ENCODE data around the gene TLR6. TPM values are rescaled to one million over a fixed set of nuclear protein-coding genes. Genes with fewer than 3 reads are reported as not detected.
A peak's percentile ranks its signal among the peaks of the same experiment; 100 is the strongest.

Gene TLR6
- total RNA-seq, result 0.37 and 0.48 TPM in 2 replicates

- H3K4me1 Mint-ChIP-seq (ENCODE audit: low read depth), result peaks cover 26% of the 10 kb centered on the region
- peak within 1 kb of the TSS; percentile 78 for H3K27ac Mint-ChIP-seq
- H3K27me3 Mint-ChIP-seq (ENCODE audit: low read depth), result peaks cover 5% of the 10 kb centered on the region
- no peaks in the 10 kb centered on the region for H3K36me3 Mint-ChIP-seq (ENCODE audit: low read depth)
- peak; percentile 47 for DNase-seq (ENCODE audit: low spot score)
- H3K4me3 Mint-ChIP-seq (ENCODE audit: low read depth), result peak within 1 kb of the TSS; percentile 73
- peaks cover 2% of the 10 kb centered on the region for H3K9me3 Mint-ChIP-seq
- intact Hi-C loops (cut with micrococcal nuclease), result loop anchor here (1.0 to 10.0 kb wide), 5 partner anchors 52 to 1172 kb away; partner anchors contain the start of genes RELL1, TBC1D1 and TLR1
These were observed at the start of gene TLR6 for GRCh38 chr4:38856524-38857337. TSS of gene TLR6 (minus strand) at chr4:38856817. CDS start at chr4:38829473, 27,344 bp downstream.

GRCh38 chr4:38905652-38906385 is 49.2 kb upstream of the TLR6 start:
- DNase-seq (ENCODE audit: low spot score), result no peak
- H3K36me3 Mint-ChIP-seq (ENCODE audit: low read depth), result no peaks in the 10 kb centered on the region
- H3K4me3 Mint-ChIP-seq (ENCODE audit: low read depth), result no peak overlapping the region
- H3K27ac Mint-ChIP-seq, result no peak overlapping the region
- H3K4me1 Mint-ChIP-seq (ENCODE audit: low read depth), result no peaks in the 10 kb centered on the region
- no peaks in the 10 kb centered on the region for H3K9me3 Mint-ChIP-seq
- no peaks in the 10 kb centered on the region for H3K27me3 Mint-ChIP-seq (ENCODE audit: low read depth)
- intact Hi-C loops (cut with micrococcal nuclease), result no loop called here

GRCh38 chr4:38904682-38905081 is 48.1 kb upstream of the TLR6 start:
- no peaks in the 10 kb centered on the region for H3K27me3 Mint-ChIP-seq (ENCODE audit: low read depth)

GRCh38 chr4:38904090-38904666 is 47.6 kb upstream of the TLR6 start:
- Mint-ChIP-seq H3K4me1 (ENCODE audit: low read depth) (no peaks in the 10 kb centered on the region), H3K27me3 (ENCODE audit: low read depth) (no peaks in the 10 kb centered on the region), H3K4me3 (ENCODE audit: low read depth) (no peak overlapping the region), H3K36me3 (ENCODE audit: low read depth) (no peaks in the 10 kb centered on the region), H3K27ac (no peak overlapping the region), H3K9me3 (no peaks in the 10 kb centered on the region)
- intact Hi-C loops (cut with micrococcal nuclease), result loop anchor here (5.0 kb wide), 1 partner anchor 33 kb away; no protein-coding TSS in a partner anchor
- no peak for DNase-seq (ENCODE audit: low spot score)

More at GRCh38 chr4:38904682-38905081, 48.1 kb upstream of the TLR6 start:
- H3K9me3 Mint-ChIP-seq, result no peaks in the 10 kb centered on the region
- intact Hi-C loops (cut with micrococcal nuclease), result loop anchor here (5.0 kb wide), 1 partner anchor 33 kb away; no protein-coding TSS in a partner anchor
- no peaks in the 10 kb centered on the region for H3K36me3 Mint-ChIP-seq (ENCODE audit: low read depth)
- no peak overlapping the region for H3K4me3 Mint-ChIP-seq (ENCODE audit: low read depth)
- no peaks in the 10 kb centered on the region for H3K4me1 Mint-ChIP-seq (ENCODE audit: low read depth)
- no peak overlapping the region for H3K27ac Mint-ChIP-seq
- DNase-seq (ENCODE audit: low spot score), result no peak

- DNase-seq (ENCODE audit: low spot score), result no peak
- no peak overlapping the region for H3K27ac Mint-ChIP-seq
- intact Hi-C loops (cut with micrococcal nuclease), result loop anchor here (1.0 to 5.0 kb wide), 2 partner anchors 35 to 233 kb away; no protein-coding TSS in a partner anchor
- H3K4me3 Mint-ChIP-seq (ENCODE audit: low read depth), result no peak overlapping the region
- H3K4me1 Mint-ChIP-seq (ENCODE audit: low read depth), result no peaks in the 10 kb centered on the region
- no peaks in the 10 kb centered on the region for H3K27me3 Mint-ChIP-seq (ENCODE audit: low read depth)
- H3K36me3 Mint-ChIP-seq (ENCODE audit: low read depth), result no peaks in the 10 kb centered on the region
- no peaks in the 10 kb centered on the region for H3K9me3 Mint-ChIP-seq
These were observed 46.1 kb upstream of the TLR6 start for GRCh38 chr4:38902695-38903094.

GRCh38 chr4:38902221-38902620 is 45.6 kb upstream of the TLR6 start:
- no peaks in the 10 kb centered on the region for H3K27me3 Mint-ChIP-seq (ENCODE audit: low read depth)
- no peaks in the 10 kb centered on the region for H3K9me3 Mint-ChIP-seq
- H3K4me1 Mint-ChIP-seq (ENCODE audit: low read depth), result no peaks in the 10 kb centered on the region
- H3K4me3 Mint-ChIP-seq (ENCODE audit: low read depth), result no peak overlapping the region
- H3K27ac Mint-ChIP-seq, result no peak overlapping the region
- no peaks in the 10 kb centered on the region for H3K36me3 Mint-ChIP-seq (ENCODE audit: low read depth)
- DNase-seq (ENCODE audit: low spot score), result no peak
- intact Hi-C loops (cut with micrococcal nuclease), result loop anchor here (1.0 to 5.0 kb wide), 2 partner anchors 35 to 233 kb away; no protein-coding TSS in a partner anchor

- H3K4me1 Mint-ChIP-seq (ENCODE audit: low read depth), result peaks cover 10% of the 10 kb centered on the region
- H3K27ac Mint-ChIP-seq, result no peak overlapping the region
- no peaks in the 10 kb centered on the region for H3K36me3 Mint-ChIP-seq (ENCODE audit: low read depth)
- H3K27me3 Mint-ChIP-seq (ENCODE audit: low read depth), result no peaks in the 10 kb centered on the region
- no peaks in the 10 kb centered on the region for H3K9me3 Mint-ChIP-seq
- no peak for DNase-seq (ENCODE audit: low spot score)
- H3K4me3 Mint-ChIP-seq (ENCODE audit: low read depth), result no peak overlapping the region
- intact Hi-C loops (cut with micrococcal nuclease), result loop anchor here (5.0 kb wide), 1 partner anchor 134 kb away; the partner anchor contains the start of gene TMEM156
These were observed 41.6 kb upstream of the TLR6 start for GRCh38 chr4:38898245-38898644.

- intact Hi-C loops (cut with micrococcal nuclease), result loop anchor here (5.0 kb wide), 1 partner anchor 135 kb away; the partner anchor contains the start of gene TMEM156
- H3K27ac Mint-ChIP-seq, result no peak overlapping the region
- no peaks in the 10 kb centered on the region for H3K9me3 Mint-ChIP-seq
- H3K36me3 Mint-ChIP-seq (ENCODE audit: low read depth), result no peaks in the 10 kb centered on the region
- DNase-seq (ENCODE audit: low spot score), result no peak
- H3K4me1 Mint-ChIP-seq (ENCODE audit: low read depth), result peaks cover 10% of the 10 kb centered on the region
- no peaks in the 10 kb centered on the region for H3K27me3 Mint-ChIP-seq (ENCODE audit: low read depth)
- H3K4me3 Mint-ChIP-seq (ENCODE audit: low read depth), result no peak overlapping the region
These were observed 40.3 kb upstream of the TLR6 start for GRCh38 chr4:38896940-38897339.

GRCh38 chr4:38894322-38894982 is 37.8 kb upstream of the TLR6 start:
- H3K27ac Mint-ChIP-seq, result no peak overlapping the region
- no peak for DNase-seq (ENCODE audit: low spot score)
- no peaks in the 10 kb centered on the region for H3K36me3 Mint-ChIP-seq (ENCODE audit: low read depth)
- H3K27me3 Mint-ChIP-seq (ENCODE audit: low read depth), result no peaks in the 10 kb centered on the region
- no peaks in the 10 kb centered on the region for H3K9me3 Mint-ChIP-seq
- H3K4me3 Mint-ChIP-seq (ENCODE audit: low read depth), result no peak overlapping the region
- intact Hi-C loops (cut with micrococcal nuclease), result loop anchor here (5.0 kb wide), 1 partner anchor 458 kb away; no protein-coding TSS in a partner anchor
- H3K4me1 Mint-ChIP-seq (ENCODE audit: low read depth), result peaks cover 18% of the 10 kb centered on the region

GRCh38 chr4:38891051-38891983 is 34.7 kb upstream of the TLR6 start:
- Mint-ChIP-seq H3K4me3 (ENCODE audit: low read depth) (no peak overlapping the region), H3K27ac (no peak overlapping the region), H3K36me3 (ENCODE audit: low read depth) (no peaks in the 10 kb centered on the region), H3K4me1 (ENCODE audit: low read depth) (peaks cover 21% of the 10 kb centered on the region), H3K27me3 (ENCODE audit: low read depth) (no peaks in the 10 kb centered on the region), H3K9me3 (no peaks in the 10 kb centered on the region)
- no peak for DNase-seq (ENCODE audit: low spot score)
- intact Hi-C loops (cut with micrococcal nuclease), result loop anchor here (5.0 kb wide), 1 partner anchor 461 kb away; no protein-coding TSS in a partner anchor

GRCh38 chr4:38889143-38889542 is 32.5 kb upstream of the TLR6 start:
- Mint-ChIP-seq H3K4me3 (ENCODE audit: low read depth) (no peak overlapping the region), H3K27ac (peak overlapping the region; percentile 86), H3K27me3 (ENCODE audit: low read depth) (no peaks in the 10 kb centered on the region), H3K4me1 (ENCODE audit: low read depth) (peaks cover 20% of the 10 kb centered on the region), H3K36me3 (ENCODE audit: low read depth) (no peaks in the 10 kb centered on the region), H3K9me3 (no peaks in the 10 kb centered on the region)
- DNase-seq (ENCODE audit: low spot score), result no peak
- intact Hi-C loops (cut with micrococcal nuclease), result no loop called here

Data from activated T-helper 2 cell treated with anti-CD3 and anti-CD28 coated beads, Interferon-gamma antibody, Interleukin-2, Interleukin-4, amounts not matched to agents 10 μg/mL and 5 μg/mL and 100 μg/mL, durations not matched to agents 14 hours and 24 hours and 36 hours (primary cell).